Daoy (cell line): ENCODE results near the gene IRF7. TPM values are rescaled to one million over a fixed set of nuclear protein-coding genes. Genes with fewer than 3 reads are reported as not detected.

Experiments used
- DNase-seq: peaks from one replicate; pipeline ENCODE4 v3.0.0-alpha.2; 2015; ENCODE audit warnings: low read depth
- total RNA-seq: library from RNA; depleted of rRNA; stranded (reverse); fragments of >200 nt; shearing (Covaris generic); gene quantifications from 2 replicates; pipeline ENCODE4 v1.2.3, GENCODE V29; 2014; rRNA removed

IRF7 gene
- total RNA-seq, 1 experiment from 2014 or later, result 14.5 TPM

GRCh38 chr11:563812-564578 is 51.8 kb downstream of the IRF7 start:
- DNase-seq, result no peak

GRCh38 chr11:563066-563811 is 52.5 kb downstream of the IRF7 start:
- DNase-seq, result no peak

Other genes starting within 250 kb of the IRF7 start
- 3.0 and 4.9 TPM in 2 replicates for gene B4GALNT4, start 246.5 kb downstream of the IRF7 start, total RNA-seq
- 7.3 and 22.9 TPM in 2 replicates for gene PKP3, start 221.7 kb downstream of the IRF7 start, total RNA-seq
- gene SIGIRR, start 201.0 kb downstream of the IRF7 start, total RNA-seq, result 10.5 and 25.8 TPM in 2 replicates
- 0.17 TPM in 1 of 2 replicates, not detected in the other for gene ANO9, start 173.9 kb downstream of the IRF7 start, total RNA-seq
- 16.2 and 24.4 TPM in 2 replicates for gene PTDSS2, start 165.7 kb downstream of the IRF7 start, total RNA-seq
- 165 and 188 TPM in 2 replicates for gene RNH1, start 108.7 kb downstream of the IRF7 start, total RNA-seq
- gene HRAS, start 80.4 kb downstream of the IRF7 start, total RNA-seq, result 67.4 and 75.8 TPM in 2 replicates
- 0.11 and 0.60 TPM in 2 replicates for gene LRRC56, start 78.4 kb downstream of the IRF7 start, total RNA-seq
- gene LMNTD2, start 55.2 kb downstream of the IRF7 start, total RNA-seq, result 0.23 and 0.54 TPM in 2 replicates
- gene RASSF7, start 55.0 kb downstream of the IRF7 start, total RNA-seq, result 19.8 and 25.2 TPM in 2 replicates
- gene PHRF1, start 39.5 kb downstream of the IRF7 start, total RNA-seq, result 22.0 and 29.2 TPM in 2 replicates
- not detected in 2 replicates for gene CDHR5, start 9.0 kb upstream of the IRF7 start, total RNA-seq
- not detected in 2 replicates for gene SCT, start 11.2 kb upstream of the IRF7 start, total RNA-seq
- not detected in 2 replicates for gene DRD4, start 21.3 kb upstream of the IRF7 start, total RNA-seq
- 21.7 and 25.5 TPM in 2 replicates for gene DEAF1, start 79.3 kb upstream of the IRF7 start, total RNA-seq
- gene TMEM80, start 79.9 kb upstream of the IRF7 start, total RNA-seq, result 7.5 and 15.8 TPM in 2 replicates
- 1.8 and 5.4 TPM in 2 replicates for gene EPS8L2, start 90.3 kb upstream of the IRF7 start, total RNA-seq
- 319 and 455 TPM in 2 replicates for gene TALDO1, start 131.5 kb upstream of the IRF7 start, total RNA-seq
- gene GATD1, start 161.5 kb upstream of the IRF7 start, total RNA-seq, result 17.3 and 18.4 TPM in 2 replicates
- gene CEND1, start 174.1 kb upstream of the IRF7 start, total RNA-seq, result 0.51 and 1.2 TPM in 2 replicates
- 11.8 and 14.1 TPM in 2 replicates for gene SLC25A22, start 182.3 kb upstream of the IRF7 start, total RNA-seq
- gene PIDD1, start 189.3 kb upstream of the IRF7 start, total RNA-seq, result 3.5 and 10.4 TPM in 2 replicates
- 693 and 756 TPM in 2 replicates for gene RPLP2, start 194.0 kb upstream of the IRF7 start, total RNA-seq
- gene PNPLA2, start 203.0 kb upstream of the IRF7 start, total RNA-seq, result 10.9 and 24.2 TPM in 2 replicates
- 5.3 and 9.0 TPM in 2 replicates for gene CRACR2B, start 212.0 kb upstream of the IRF7 start, total RNA-seq
- gene CD151, start 217.0 kb upstream of the IRF7 start, total RNA-seq, result 246 and 253 TPM in 2 replicates
- 75.7 and 113 TPM in 2 replicates for gene POLR2L, start 226.6 kb upstream of the IRF7 start, total RNA-seq
- gene TSPAN4, start 226.9 kb upstream of the IRF7 start, total RNA-seq, result 29.3 and 37.3 TPM in 2 replicates